Measurements from ENCODE around the gene TMX3.

TMX3 gene

GRCh38 chr18:68714712-68715496, at the start of gene TMX3:
TMX3 (minus strand) TSS chr18:68715108; CDS start chr18:68714981, 127 bp downstream.
- peak; percentile 82 to 89 (median 88) for DNase-seq

- no peak for DNase-seq
Observed at GRCh38 chr18:68764016-68764415, 49.1 kb upstream of the TMX3 start.

- DNase-seq: no peak
Observed at GRCh38 chr18:68763083-68763482, 48.2 kb upstream of the TMX3 start.

- DNase-seq: no peak
Observed at GRCh38 chr18:68759308-68759707, 44.4 kb upstream of the TMX3 start.

- DNase-seq: no peak
Observed at GRCh38 chr18:68757126-68757525, 42.2 kb upstream of the TMX3 start.

GRCh38 chr18:68742206-68742605, 27.3 kb upstream of the TMX3 start:
- DNase-seq: no peak

GRCh38 chr18:68740966-68741365, 26.1 kb upstream of the TMX3 start:
- no peak for DNase-seq

GRCh38 chr18:68739462-68739861, 24.6 kb upstream of the TMX3 start:
- no peak for DNase-seq

- DNase-seq: no peak
Observed at GRCh38 chr18:68738564-68738963, 23.7 kb upstream of the TMX3 start.

GRCh38 chr18:68735483-68736343, 20.8 kb upstream of the TMX3 start:
- DNase-seq: peak in 3 of 6 experiments; percentile 23 to 36 (median 25)

GRCh38 chr18:68734308-68734707, 19.4 kb upstream of the TMX3 start:
- no peak for DNase-seq

GRCh38 chr18:68733707-68734106, 18.8 kb upstream of the TMX3 start:
- no peak for DNase-seq

- DNase-seq: no peak
Observed at GRCh38 chr18:68728081-68728700, 13.3 kb upstream of the TMX3 start.

GRCh38 chr18:68727506-68727905, 12.6 kb upstream of the TMX3 start:
- DNase-seq: no peak

GRCh38 chr18:68725346-68725745, 10.4 kb upstream of the TMX3 start:
- DNase-seq: no peak

GRCh38 chr18:68724021-68724420, 9.1 kb upstream of the TMX3 start:
- DNase-seq: no peak

GRCh38 chr18:68723539-68723938, 8.6 kb upstream of the TMX3 start:
- DNase-seq: no peak

GRCh38 chr18:68722821-68723220, 7.9 kb upstream of the TMX3 start:
- no peak for DNase-seq

GRCh38 chr18:68721681-68722583, 7.0 kb upstream of the TMX3 start:
- peak in 3 of 6 experiments; percentile 26 to 36 (median 36) for DNase-seq

- no peak for DNase-seq
Observed at GRCh38 chr18:68714366-68714711, 569 bp downstream of the TMX3 start.

GRCh38 chr18:68713796-68714195, 1.1 kb downstream of the TMX3 start:
- no peak for DNase-seq

GRCh38 chr18:68713131-68713530, 1.8 kb downstream of the TMX3 start:
- DNase-seq: no peak

GRCh38 chr18:68707646-68708045, 7.3 kb downstream of the TMX3 start:
- no peak for DNase-seq
